ENCODE measurements around the gene CAMP.
"Not testable (repeated sequence)": the region's sequence is repeated elsewhere in the genome, so short reads cannot be mapped to it uniquely, and the experiment has no call there.

CAMP gene

GRCh38 chr3:48270306-48270705 lies 47.0 kb downstream of the CAMP start:
- H3K27ac ChIP-seq = no peak overlapping the region
- no peak for TF ChIP-seq ZFX (IDR thresholded peaks at IDR 0.05)
- TF ChIP-seq CTCF (conservative IDR thresholded peaks at IDR 0.05) = no peak

DNA sequence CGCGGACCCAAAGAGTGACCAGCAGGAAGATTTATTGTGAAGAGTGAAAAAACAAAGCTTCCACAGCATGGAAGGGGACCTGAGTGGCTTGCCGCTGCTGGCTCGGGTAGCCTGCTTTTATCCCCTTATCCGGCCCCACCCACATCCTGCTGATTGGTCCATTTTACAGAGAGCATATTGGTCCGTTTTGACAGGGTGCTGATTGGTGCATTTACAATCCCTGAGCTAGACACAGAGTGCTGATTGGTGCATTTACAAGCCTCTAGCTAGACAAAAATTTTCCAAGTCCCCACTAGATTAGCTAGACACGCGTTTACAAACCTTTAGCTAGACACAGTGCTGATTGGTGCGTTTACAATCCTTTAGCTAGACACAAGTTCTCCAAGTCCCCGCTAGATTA lies 47.9 kb downstream of the CAMP start:
- not testable (repeated sequence) for H3K27ac ChIP-seq

DNA sequence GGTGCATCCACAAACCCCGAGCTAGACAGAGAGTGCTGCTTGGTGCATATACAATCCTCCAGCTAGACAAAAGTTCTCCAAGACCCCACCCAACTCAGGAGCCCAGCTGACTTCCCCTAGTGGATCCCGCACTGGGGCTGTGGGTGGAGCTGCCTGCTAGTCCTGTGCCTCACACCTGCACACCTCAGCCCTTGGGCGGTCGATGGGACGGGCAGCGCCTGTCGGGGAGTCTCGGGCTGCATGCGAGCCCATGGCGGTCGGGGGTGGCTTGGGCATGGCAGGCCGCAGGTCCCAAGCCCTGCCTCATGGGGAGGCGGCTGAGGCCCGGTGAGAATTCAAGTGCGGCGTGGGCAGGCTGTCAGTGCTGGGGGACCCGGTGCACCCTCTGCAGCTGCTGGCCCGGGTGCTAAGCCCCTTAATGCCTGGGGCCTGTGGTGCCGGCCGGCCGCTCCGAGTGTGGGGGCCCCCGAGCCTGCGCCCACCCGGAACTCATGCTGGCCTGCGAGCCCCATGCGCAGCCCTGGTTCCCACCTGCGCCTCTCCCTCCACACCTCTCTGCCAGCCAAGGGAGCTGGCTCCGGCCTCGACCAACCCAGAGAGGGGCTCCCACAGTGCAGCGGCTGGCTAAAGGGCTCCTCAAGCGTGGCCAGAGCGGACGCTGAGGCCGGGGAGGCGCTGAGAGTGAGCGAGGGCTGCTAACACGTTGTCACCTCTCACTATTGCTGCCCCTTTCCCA lies 48.6 kb downstream of the CAMP start:
- no peak overlapping the region for H3K27ac ChIP-seq
- TF ChIP-seq ZFX (IDR thresholded peaks at IDR 0.05) = no peak
- no peak for TF ChIP-seq CTCF (conservative IDR thresholded peaks at IDR 0.05)

GRCh38 chr3:48273594-48274211 lies 50.4 kb downstream of the CAMP start:
- TF ChIP-seq CTCF (conservative IDR thresholded peaks at IDR 0.05) (peak; percentile 83), ZFX (IDR thresholded peaks at IDR 0.05) (no peak)

DNA sequence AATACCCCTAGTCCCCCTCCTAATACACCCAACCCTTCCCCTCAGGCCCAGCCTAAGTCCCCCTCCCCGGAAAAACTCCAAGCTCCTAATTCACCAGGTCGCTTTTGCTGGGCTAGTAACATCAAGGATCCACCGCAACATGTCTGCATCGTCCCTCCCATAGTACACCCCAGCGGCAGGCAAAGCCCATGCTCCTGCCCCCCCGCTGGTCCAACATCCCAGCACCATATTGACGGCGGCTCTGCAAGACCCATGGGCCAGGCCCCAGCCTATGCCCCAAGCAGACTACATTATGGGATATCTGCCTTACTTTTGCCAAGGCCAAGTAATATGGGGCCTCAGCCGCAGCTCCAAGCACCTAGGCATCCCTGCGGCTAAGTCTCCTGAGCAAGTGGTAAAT lies 51.2 kb downstream of the CAMP start:
- no peak for TF ChIP-seq CTCF (conservative IDR thresholded peaks at IDR 0.05)
- TF ChIP-seq ZFX (IDR thresholded peaks at IDR 0.05) = no peak
- no peak overlapping the region for H3K27ac ChIP-seq

More at GRCh38 chr3:48273594-48274211, 50.4 kb downstream of the CAMP start:
- no peak overlapping the region for H3K27ac ChIP-seq
